NCI-H446 (cell line): ENCODE results near the gene SPSB1.

Source experiments
- DNase-seq, 2 experiments: peaks; one replicate each; lab custom pipeline; 2025; lab: John Stamatoyannopoulos, UW

Gene SPSB1

GRCh38 chr1:9300573-9300972, 7.9 kb downstream of the SPSB1 start:
- no peak for DNase-seq

GRCh38 chr1:9302745-9303524, 10.2 kb downstream of the SPSB1 start:
- DNase-seq, result no peak

GRCh38 chr1:9303916-9304315, 11.2 kb downstream of the SPSB1 start:
- no peak for DNase-seq

GRCh38 chr1:9305216-9305615, 12.5 kb downstream of the SPSB1 start:
- no peak for DNase-seq

- no peak for DNase-seq
Measured at GRCh38 chr1:9306006-9306405, 13.3 kb downstream of the SPSB1 start.

GRCh38 chr1:9307303-9307702, 14.6 kb downstream of the SPSB1 start:
- no peak for DNase-seq

- no peak for DNase-seq
Measured at GRCh38 chr1:9308236-9308785, 15.6 kb downstream of the SPSB1 start.

- DNase-seq, result no peak
Measured at GRCh38 chr1:9309080-9309479, 16.4 kb downstream of the SPSB1 start.

- DNase-seq, result no peak
Measured at GRCh38 chr1:9309991-9310390, 17.3 kb downstream of the SPSB1 start.

- no peak for DNase-seq
Measured at GRCh38 chr1:9311029-9311428, 18.3 kb downstream of the SPSB1 start.

GRCh38 chr1:9311479-9311878, 18.8 kb downstream of the SPSB1 start:
- no peak for DNase-seq

- no peak for DNase-seq
Measured at GRCh38 chr1:9312168-9312720, 19.6 kb downstream of the SPSB1 start.

- DNase-seq, result no peak
Measured at GRCh38 chr1:9313576-9313975, 20.9 kb downstream of the SPSB1 start.

- DNase-seq, result no peak
Measured at GRCh38 chr1:9314111-9314510, 21.4 kb downstream of the SPSB1 start.

- no peak for DNase-seq
Measured at GRCh38 chr1:9314711-9315379, 22.2 kb downstream of the SPSB1 start.

GRCh38 chr1:9315411-9316079, 22.9 kb downstream of the SPSB1 start:
- DNase-seq, result no peak

- DNase-seq, result no peak
Measured at GRCh38 chr1:9316080-9316444, 23.4 kb downstream of the SPSB1 start.

- DNase-seq, result no peak
Measured at GRCh38 chr1:9316512-9316911, 23.8 kb downstream of the SPSB1 start.

- DNase-seq, result no peak
Measured at GRCh38 chr1:9317072-9317471, 24.4 kb downstream of the SPSB1 start.

GRCh38 chr1:9317591-9318417, 25.1 kb downstream of the SPSB1 start:
- DNase-seq, result no peak

- no peak for DNase-seq
Measured at GRCh38 chr1:9319208-9319788, 26.6 kb downstream of the SPSB1 start.
